Inflammatory macrophage treated with lipopolysaccharide for 4 hours (primary cell): ENCODE data around the gene GPR107.

ENCODE experiments used
- DNase-seq: peaks from one replicate; pipeline ENCODE4 v3.0.0-alpha.2; 2020

GPR107 gene

DNA sequence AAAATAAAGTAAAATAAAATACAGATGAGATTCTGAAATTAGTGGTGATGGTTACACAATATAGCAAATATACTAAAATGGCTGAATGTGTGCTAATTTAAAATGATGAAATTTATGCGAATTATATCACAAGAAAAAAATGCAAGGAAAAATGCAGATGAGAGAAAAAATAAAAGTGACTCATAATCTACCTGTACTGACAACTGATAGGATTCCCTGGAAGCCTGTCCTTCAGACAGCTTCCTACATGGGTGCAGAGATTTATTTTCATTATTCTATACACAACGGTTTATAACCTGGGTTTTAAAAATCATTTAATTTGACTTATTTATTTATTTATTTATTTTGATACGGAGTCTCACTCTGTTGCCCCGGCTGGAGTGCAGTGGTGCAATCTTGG, 112.7 kb downstream of the GPR107 start:
- DNase-seq = no peak

DNA sequence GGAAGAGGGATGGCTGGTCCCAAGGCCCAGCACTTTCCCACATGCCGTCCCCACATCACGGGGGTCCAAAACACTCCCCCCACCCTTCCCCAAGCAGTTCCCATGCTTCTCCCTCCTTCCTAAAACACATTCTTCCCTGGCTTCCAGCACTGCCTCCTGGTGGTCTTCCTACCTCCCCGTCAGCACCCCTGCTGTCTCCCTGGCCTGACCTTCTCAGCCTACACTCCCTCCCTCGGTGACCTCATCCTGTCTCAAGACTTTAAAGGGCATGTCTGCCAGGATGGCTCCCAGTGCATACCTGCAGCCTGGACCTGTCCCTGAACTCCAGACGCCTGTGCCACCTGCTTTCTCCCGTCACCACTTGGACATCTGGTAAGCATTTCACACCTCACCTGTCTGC, 114.2 kb downstream of the GPR107 start:
- no peak for DNase-seq

DNA sequence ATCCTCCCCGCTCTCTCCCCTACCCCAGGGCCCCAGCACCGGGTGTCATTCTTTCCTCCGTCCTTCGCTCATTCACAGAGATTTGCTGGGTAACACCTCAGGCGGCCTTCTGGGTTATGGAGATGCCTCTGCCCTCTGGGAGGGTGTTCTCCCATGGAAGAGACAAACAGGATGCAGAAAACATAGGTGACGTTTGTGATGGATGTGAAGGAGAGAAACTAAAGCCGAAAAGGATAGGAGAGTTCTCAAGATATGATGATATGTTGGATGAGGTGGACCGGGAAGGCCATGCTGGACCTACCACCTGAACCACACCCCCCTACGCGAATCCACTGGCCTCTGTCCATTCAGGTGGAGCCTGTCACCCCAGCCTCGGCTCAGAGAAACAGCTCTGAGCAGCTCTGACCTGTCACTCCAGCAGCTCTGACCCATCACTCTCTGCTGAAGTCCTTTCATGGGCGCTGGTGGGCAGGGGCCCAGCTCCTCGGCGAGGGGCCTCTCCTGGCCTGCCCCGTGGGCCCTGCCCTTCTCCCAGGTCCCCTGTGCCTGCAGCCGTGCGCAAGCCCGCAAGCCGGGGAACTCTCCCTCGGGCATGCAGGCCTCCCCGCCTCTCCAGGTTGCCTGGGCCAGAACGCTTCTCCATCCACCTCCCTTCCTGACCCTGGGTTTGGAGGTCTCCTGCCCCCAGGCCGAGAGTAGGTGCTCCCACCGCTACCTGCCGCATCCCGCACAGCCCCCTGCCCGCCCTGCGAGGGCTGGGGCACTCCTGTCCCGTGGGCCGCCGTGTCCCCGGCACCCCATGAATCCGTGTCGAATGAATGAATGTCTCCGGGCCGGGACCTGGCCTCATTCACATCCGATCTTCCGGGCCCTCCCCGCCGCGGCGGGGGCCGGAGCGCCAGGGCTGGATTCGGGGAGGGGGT, 117.8 kb downstream of the GPR107 start:
- DNase-seq = no peak

DNA sequence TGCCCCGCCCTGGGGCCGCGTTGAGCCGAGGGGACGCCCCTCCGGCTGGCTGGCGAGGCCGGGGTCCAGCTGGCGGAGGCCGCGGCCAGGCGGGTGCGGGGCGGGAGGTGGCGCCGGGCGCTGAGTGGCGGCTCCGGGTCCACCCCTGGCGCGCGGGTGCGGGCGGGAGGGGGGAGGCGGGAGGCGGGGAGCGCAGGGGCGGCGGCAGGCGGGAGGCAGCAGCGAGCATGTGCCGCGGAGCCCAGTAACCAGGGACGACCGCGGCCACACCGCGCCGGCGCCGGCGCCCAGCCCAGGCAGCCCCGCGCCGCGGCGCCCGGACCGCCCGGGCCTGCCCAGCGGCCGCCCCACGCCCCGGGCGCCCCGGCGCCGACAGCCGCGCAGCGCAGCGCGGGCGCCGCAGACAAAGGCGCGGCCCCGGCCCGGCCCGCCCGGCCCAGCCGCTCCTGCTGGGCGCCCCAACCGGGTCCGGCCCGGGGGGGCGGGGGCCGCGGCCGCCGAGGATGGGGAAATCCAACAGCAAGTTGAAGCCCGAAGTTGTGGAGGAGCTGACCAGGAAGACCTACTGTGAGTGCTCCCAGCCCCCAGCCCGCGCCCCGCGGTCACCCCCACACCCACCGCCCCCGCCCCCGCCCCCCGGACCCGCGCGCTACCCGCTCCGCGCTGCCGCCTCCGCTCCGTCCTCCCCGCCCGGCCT, 118.6 kb downstream of the GPR107 start, which contains the start of gene NCS1:
Gene NCS1, plus strand, starts transcription at position 244 of the 697 bp plus-strand sequence. Its CDS starts 260 bp downstream, at position 504.
- peak; percentile 49 for DNase-seq

DNA sequence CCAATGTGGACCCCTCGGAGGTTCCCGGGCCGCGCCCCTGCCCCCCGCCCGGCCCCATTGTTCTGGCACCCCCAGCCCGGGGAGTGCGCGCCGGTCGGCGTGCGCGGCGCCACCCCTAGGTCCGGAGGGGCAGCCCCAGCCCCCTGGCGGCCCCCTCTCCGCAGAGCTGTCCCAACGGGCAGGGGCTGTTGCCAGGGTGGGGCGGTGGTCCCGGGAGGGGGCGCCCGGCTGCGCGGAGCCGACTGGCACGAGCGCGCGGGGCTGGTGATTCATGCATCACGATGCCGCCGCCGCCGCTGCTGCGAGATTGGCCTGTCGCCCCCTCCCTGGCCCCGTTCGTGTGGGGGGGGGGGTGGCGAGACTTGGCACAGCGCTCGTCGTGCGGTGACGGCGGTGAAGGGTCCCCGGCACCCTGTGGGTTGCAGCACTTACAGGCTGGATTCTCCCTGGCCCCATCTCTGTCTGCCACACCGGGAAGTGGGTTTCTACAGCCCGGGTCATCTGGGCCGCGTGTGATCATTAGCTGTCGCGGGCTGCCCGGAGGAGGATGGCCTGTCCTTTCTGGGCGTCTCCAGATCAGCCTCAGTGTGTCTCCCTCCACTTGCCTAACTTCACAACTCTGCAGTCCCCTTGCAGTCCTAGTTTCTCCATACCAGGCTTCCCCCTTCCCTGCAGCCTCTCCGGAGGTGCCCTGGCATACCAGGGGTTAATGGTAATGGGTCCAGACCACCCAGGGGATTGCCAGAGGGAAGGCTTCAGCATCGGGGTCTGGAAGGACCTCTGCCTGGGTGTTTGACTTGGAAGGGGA, 119.4 kb downstream of the GPR107 start:
- DNase-seq = peak; percentile 65

DNA sequence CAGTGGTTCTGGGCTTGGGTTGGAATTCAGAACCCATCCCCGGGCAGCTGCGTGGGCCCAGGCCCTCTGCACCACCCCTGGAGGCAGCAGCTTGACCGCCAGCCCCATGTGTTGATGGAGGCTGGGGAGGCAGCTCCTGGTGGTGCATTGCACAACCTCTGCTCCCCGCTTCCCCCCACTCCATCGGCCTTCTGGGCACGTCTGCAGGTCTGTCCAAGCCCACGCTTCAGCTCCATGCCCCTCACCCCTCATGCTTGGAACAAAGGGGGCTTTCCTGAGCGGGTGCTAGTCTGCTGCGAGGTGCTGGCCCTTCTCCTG, 119.9 kb downstream of the GPR107 start:
- DNase-seq = no peak

DNA sequence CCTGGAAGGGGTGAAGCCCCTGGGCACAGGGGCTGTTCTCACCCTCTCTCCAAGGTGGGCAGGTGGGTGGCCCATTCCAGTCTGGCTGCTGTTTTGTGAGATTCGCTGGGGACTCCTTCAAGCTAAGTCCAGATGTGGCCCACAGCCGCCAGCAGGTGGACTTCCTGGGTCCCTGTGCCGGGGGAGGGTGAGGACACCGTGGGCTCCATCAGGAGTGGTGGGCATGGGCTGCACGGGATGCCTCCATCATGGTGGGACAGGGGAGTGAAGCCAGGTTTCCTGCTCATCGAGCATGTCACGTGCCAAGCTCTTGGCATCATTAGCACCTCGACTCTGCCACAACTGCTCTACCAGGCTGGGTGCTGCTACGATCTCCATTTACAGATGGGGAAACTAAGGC, 120.3 kb downstream of the GPR107 start:
- no peak for DNase-seq

DNA sequence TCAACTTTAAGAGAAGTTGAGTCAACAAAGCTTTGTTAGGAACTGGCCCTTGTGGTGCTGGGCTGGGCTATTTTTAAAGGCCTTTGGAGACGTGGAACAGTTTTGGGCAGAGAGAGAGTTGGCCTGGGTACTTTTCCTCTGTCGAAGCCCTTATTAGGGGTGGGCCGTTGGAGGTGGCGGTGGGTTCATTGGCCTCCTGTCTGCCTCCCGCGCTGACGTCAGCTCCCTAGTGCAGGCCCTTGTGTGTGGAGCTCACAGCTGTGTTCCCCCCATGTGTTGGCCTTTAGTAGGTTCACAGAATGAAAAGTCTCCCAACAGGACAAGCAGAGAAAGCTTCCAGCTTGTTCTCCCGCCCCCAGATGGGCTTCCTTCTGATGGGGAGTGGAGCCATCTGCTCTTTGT, 121.2 kb downstream of the GPR107 start:
- DNase-seq = no peak

DNA sequence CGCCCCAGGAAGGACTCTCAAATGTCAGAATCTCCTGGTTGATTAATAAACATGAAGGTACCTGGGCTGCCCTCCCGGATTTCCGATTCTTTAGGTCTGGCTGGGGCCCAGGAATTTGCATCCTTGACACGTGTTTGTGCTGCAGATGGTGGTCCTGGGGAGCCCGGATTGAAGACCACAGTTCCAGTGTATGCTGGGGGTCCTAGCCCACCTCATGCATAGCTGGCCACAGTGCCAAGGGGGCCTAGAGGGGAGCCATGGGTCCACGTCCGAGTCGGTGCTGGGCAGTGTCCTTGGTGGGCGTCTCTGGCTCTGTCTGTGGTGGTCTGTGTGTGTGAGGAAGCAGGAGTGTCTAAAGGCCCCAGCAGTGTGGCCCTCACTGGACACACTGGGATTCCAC, 121.6 kb downstream of the GPR107 start:
- no peak for DNase-seq

DNA sequence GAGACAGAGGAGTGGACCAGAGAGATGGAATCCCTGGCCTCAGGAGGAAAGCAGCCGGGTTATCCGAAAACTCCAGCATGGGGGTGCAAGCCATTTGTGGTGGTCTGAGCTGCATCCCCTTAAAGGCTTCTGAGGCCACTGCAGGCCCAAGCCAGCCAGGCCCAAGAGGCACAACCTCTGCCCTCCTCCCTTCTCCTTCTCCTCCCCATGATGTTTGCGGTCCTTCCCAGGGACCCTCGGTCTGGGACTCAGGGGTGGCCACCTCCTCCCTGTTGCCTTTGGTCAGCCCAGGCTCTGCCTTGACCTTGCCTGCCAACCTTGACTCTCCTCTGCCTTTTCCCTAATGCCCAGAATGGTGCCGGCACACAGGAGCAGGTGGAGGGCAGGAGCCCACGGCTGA, 123.1 kb downstream of the GPR107 start:
- no peak for DNase-seq

DNA sequence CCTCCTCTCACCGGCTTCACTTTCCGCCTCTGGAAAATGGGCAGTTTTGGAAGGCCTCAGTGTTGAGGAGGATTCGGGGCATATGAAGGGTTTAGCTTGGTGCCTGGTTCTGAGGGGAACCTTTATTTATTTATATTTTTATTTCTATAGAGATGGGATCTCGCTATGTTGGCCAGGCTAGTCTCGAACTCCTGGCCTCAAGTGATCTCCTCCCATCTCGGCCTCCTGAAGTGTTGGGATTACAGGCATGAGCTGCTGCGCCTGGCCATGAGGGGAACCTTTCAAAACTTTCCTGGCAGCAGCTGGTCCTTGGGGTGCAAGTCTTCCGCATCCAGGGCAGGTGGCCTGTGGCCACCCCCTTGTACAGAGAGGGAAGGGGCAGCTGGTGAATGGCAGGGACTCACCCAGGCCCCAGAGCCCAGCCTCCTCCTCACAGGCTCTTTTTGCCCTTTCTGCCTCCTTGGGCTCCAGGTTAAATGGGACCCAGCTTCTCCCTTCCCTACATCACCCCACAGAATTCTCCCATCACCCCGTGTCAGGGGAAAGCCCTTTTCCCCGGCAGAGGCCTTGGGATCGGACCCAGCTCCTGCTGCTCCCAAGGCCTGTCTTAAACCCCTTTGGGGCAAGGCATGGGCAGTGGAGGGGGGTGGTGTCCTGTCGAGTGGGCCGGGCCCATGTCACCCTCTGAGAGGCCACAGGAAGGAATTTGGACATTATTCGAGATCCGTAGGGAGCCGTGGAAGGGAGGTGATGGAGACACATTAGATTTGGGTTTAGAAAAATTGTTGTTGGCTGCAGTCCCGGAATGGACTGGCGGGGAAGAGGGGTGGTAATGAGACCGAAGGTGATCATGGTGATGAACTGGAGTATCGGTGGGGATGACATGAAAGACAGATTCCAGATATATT, 124.4 kb downstream of the GPR107 start:
- DNase-seq = no peak

DNA sequence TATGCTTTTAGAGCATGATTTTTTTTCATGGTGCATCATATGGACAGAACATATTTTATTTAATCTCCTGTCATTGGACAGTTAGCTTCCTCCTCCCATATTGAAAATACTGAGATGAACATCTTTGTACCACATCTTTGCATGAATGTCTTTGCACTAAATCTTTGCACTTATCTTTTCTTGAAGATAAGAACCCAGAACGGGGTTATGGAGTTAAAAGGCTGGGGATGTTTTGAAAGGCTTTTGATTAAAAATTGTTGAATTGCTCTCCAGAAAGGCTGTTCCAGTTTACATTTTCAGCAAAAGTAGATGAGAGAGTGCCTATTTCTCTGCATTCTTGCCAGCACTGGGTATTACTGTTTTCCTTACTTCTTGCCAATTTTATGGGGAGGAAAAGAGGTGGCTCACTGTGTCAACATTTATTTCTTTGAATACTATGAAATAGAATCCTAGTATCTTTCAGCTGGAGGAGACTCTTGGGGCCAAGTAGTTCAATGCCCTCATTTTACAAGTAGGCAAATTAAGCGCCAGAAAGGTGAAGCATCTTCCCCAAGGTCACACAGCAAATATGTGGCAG, 125.7 kb downstream of the GPR107 start:
- no peak for DNase-seq

DNA sequence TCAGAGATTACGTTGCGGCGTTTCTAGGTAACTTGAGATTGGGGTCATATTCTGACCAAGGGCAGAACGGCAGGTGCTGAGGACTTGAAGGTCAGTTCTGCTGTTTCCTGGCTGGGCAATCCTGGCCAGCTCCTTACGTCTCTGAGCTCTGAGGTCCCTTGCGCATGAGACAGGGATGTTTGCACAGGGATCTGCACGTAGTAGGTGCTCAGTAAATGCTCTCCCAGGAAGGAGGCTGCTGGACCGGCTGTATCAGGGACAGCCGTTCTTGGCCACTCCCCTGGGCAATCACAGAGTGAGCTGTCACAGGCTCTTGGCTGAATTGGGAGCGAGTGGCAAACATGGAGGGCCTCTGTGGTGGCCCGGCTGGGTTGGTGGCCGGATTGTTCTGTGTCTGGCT, 126.8 kb downstream of the GPR107 start:
- DNase-seq = no peak

DNA sequence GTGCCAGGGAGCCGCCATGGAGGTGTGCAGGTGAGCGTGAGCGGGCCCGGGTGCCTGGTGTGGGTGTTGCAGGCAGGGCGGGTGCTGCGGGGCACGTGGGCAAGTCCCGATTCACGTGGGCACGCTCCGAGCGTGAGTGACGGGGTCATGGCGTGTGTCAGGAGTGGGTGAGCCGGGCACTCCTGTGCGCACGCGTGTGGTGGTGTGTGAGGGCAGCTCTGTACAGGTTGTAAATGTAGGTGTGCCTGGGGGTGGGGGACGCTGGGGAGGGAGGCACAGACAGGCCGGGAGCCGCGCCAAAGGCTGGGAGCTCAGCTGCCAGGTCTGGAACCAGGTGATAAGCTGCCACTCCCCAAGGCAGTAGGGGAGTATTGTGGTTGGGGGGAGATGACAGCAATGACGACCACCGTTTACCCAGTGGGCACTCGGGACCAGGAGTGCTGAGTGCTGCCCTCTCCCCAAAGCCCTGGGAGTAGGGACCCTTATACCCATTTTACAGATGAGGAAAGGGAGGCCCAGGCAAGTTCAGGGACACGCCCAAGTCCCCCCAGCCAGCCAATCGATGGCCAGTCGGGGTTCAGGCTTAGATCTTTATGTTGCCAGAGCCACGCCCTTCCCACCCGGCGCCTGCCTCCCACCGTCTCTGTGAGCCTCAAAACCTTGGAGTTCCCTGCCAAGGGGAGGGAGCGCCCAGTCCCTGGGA, 128.1 kb downstream of the GPR107 start:
- DNase-seq = no peak

DNA sequence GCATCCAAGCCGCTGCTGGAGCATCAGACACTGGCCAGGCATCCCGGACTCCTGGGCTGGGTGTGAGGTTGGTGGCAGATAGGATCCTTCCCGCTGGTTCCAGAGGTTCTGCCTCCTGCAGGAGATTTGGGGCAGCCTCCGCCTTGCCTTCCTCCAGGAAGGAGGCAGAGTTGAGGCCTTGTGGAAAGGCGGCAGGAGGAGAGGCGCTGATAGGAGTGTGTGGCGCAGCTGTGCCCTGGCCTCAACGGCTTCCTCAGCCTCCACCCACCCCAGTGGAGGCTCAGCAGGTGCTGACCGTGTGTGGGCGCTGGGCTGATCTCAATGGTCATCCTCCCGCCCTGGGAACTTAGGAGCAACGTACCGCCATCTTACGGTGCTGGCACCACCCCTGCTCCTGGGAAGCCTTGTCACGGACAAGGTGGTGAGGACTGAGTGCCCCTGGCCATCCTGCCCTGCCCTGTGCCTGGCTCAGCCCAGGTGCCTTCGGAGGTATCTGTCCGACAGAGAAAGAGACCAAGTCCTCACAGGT, 128.7 kb downstream of the GPR107 start:
- no peak for DNase-seq

DNA sequence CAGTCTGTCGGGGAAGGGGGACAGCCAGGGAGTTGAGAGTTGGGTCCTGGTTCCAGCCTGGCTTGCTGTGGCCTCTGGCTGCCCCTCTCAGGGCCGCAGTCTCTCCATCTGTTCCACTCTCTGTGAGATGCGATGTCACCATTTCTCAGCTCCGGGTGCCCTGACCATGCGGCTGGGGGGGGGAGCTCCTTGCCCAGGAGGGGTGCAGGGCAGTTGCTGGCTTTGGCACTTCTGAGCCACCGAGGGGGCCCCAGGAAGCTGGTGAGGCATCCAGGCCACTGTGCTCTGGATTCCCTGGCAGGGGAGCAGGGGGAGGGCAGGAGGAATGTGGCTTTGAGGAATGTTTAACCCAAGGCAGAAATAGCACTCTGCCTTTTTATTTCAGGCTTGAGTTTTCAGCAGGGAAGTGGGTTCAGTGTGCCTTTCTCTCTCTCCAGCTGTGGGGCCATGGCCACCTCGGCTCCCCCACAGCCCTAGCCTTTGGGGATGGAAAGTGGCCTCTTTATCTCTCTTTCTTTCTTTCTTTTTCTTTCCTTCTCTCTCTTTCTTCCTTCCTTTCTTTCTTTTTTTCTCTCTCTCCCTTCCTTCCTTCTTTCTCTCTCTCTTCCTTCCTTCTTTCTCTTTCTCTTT, 129.5 kb downstream of the GPR107 start:
- DNase-seq = no peak

DNA sequence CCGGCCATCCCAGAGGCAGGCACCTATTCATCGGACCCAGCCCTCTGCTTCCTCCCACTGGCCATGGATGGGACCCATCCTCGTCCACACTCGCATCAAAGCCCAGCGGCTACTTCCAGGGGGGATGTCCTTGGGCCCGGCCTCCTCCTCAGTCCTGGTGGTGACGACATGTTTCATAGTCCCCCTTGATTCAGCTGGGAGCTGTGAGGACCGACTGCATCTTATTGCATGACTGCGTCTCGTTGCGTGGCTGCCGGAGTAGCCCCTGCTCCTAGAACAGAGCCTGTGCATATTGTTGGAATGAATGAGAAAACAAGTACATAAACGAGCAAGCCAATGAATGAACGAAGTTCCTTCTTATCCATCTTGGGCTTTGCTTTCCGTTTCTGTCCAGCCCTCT, 131.3 kb downstream of the GPR107 start:
- DNase-seq = no peak

DNA sequence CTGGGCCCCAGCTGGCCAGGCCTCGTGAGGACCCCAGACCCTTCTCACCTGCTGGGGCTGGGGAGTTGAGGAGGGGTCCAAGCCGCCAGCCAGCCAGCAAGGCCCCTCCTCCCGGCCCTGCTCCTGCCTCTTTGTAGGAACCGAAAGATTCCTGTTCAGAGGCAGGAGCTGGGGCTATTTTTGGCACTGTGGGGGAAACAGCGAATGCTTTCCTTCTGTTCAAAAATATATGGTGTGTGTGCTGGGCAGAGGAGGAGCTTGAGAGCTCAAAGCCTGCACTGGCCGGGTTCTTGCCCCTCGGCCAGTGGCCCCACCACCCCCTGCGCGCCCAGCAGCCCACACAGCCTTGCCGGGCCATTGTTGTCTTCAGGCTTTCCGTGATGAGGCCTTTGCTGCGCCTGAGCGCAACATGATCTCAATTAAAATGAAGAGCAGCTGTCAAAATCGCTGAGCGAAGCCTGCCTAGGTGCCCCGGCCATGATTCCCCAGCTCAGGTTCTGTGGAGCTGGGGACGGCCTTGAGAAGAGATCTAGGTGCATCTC, 131.9 kb downstream of the GPR107 start:
- DNase-seq = no peak

DNA sequence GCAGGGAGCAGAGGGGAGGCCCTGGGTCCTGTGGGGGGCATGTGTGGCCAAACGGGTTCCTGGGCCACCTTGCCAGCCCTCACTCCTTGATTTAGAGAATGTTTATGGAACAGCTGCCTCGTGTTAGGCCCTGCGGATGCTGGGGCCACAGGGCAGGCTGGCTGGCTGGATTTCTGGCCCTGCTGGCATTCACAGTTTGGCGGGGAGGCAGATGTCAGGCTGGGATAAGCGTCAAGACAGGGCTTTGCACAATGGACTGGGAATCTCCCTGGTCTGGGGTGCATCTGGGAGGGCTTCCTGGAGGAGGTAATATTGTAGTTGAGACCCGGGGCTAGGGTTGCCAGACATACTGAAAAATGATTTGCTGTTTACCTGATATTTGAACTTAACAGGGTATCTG, 132.3 kb downstream of the GPR107 start:
- no peak for DNase-seq

DNA sequence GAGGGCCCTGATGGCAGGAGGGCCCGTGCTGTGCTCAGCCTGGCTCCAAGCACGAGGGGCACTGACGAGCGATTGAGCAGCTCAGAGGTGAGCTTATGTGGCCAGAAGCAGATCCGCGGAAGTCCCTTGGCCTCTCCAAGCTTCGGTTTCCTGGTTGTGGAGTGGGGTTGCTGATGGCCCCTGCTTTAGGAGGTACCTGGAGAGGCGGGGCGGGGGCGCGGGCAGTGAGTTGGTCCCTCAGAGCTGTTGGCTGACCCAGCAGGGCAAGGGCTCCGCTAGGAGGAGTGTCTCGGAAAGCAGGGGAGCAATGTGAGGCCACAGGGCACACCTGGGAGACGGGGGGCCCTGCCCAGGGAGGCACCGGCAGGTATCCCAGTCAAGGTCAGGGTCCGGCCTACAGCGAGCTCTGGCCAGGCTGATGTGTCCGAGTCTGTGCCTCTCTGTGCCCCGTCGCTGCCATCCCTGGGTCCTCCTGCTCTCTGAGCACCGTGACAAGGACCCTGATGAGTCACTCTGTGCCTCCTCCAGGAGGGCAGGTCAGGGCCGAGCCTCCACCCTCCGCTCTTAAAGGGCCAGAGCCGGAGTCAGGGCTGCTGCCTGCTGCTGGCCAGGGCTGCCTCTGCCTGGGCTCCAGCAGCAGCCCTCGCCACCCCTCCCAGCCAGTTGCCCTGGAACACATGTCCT, 133.3 kb downstream of the GPR107 start:
- no peak for DNase-seq
